NCI-H187 treated with DMSO at 0.1 percent for 48 hours (cell line): Measurements from ENCODE around the gene RAB12.
"Not testable (repeated sequence)": the region's sequence is repeated elsewhere in the genome, so short reads cannot be mapped to it uniquely, and the experiment has no call there.

Experiments
- DNase-seq: peaks from one replicate; lab custom pipeline; 2025; lab: John Stamatoyannopoulos, UW

RAB12 gene

GRCh38 chr18:8611916-8612576, 2.8 kb downstream of the RAB12 start:
- no peak for DNase-seq

GRCh38 chr18:8614875-8615274, 5.6 kb downstream of the RAB12 start:
- no peak for DNase-seq

GRCh38 chr18:8615397-8616027, 6.3 kb downstream of the RAB12 start:
- DNase-seq = peak; percentile 53

- DNase-seq = no peak
Observed at GRCh38 chr18:8616028-8616401, 6.8 kb downstream of the RAB12 start.

- DNase-seq = no peak
Observed at GRCh38 chr18:8617907-8618306, 8.7 kb downstream of the RAB12 start.

- no peak for DNase-seq
Observed at GRCh38 chr18:8619041-8619440, 9.8 kb downstream of the RAB12 start.

GRCh38 chr18:8619835-8620577, 10.8 kb downstream of the RAB12 start:
- DNase-seq = no peak

- no peak for DNase-seq
Observed at GRCh38 chr18:8620845-8621244, 11.6 kb downstream of the RAB12 start.

GRCh38 chr18:8622625-8623024, 13.4 kb downstream of the RAB12 start:
- not testable (repeated sequence) for DNase-seq

GRCh38 chr18:8623549-8624106, 14.4 kb downstream of the RAB12 start:
- DNase-seq = no peak

GRCh38 chr18:8625461-8626092, 16.3 kb downstream of the RAB12 start:
- DNase-seq = no peak

GRCh38 chr18:8626414-8627106, 17.3 kb downstream of the RAB12 start:
- DNase-seq = no peak

GRCh38 chr18:8627107-8627472, 17.9 kb downstream of the RAB12 start:
- DNase-seq = no peak

GRCh38 chr18:8627540-8627939, 18.3 kb downstream of the RAB12 start:
- no peak for DNase-seq

GRCh38 chr18:8629602-8630001, 20.4 kb downstream of the RAB12 start:
- DNase-seq = no peak

- DNase-seq = no peak
Observed at GRCh38 chr18:8630546-8630945, 21.3 kb downstream of the RAB12 start.

- DNase-seq = no peak
Observed at GRCh38 chr18:8631265-8631664, 22.0 kb downstream of the RAB12 start.

- no peak for DNase-seq
Observed at GRCh38 chr18:8632386-8632785, 23.1 kb downstream of the RAB12 start.

- no peak for DNase-seq
Observed at GRCh38 chr18:8634508-8634907, 25.3 kb downstream of the RAB12 start.

GRCh38 chr18:8635087-8635486, 25.9 kb downstream of the RAB12 start:
- no peak for DNase-seq

GRCh38 chr18:8639762-8640161, 30.5 kb downstream of the RAB12 start:
- no peak for DNase-seq

- DNase-seq = no peak
Observed at GRCh38 chr18:8643326-8643878, 34.2 kb downstream of the RAB12 start.
